ENCODE data around the gene TRIM65. TPM values are rescaled to one million over a fixed set of nuclear protein-coding genes. Genes with fewer than 3 reads are reported as not detected.

The TRIM65 gene
- total and polyA plus RNA-seq, 2 of the 13 experiments (the other 11 are each of a cell fraction or from before 2014, with no cell fraction given): 10.3 to 22.4 TPM

DNA sequence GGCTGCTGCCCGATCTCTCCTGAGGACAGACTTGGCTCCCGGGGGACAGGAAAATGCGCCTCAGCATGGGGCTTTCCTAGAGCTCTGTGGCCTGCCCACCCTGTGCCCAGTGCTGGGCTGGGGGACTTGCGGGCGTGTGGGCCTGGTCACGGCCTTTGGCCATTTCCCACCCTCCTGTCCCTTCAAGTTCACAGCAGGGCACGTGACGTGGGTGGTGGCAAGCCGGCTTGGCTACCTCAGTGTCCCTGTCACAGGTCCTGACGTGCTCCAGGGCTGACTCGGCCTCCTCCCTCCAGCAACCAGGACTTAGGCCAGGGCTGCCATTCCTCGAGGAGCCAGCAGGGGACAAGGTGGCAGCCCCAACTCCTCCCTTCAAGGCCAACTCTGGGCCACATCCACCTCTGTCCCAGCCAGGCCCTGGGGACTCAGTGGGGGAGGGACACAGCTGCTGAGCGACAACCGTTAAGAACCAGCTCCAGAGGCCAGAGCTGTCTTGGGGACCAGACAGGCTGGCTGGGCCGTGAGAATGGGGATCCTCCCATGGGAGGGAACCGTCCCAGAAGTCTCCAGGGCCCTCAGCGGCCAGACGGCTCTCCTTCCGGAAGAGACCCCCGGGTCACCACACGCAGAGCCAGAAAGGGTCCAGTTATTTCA lies 51.6 kb downstream of the TRIM65 start (continued):
- TF ChIP-seq CAMTA2 (CRISPR knock-in tag; IDR thresholded peaks at IDR 0.05; ENCODE audit: borderline replicate concordance): no peak
- TF ChIP-seq MIER2 (CRISPR knock-in tag; IDR thresholded peaks at IDR 0.05): 0 out of 2 replicates have a peak, but pooled peaks have one; percentile 44
- TF ChIP-seq CREBL2 (CRISPR knock-in tag; IDR thresholded peaks at IDR 0.05; ENCODE audit: borderline replicate concordance): 0 out of 2 replicates have a peak, but pooled peaks have one; percentile 48
- TF ChIP-seq HMGA1 (CRISPR knock-in tag; conservative IDR thresholded peaks at IDR 0.05): no peak
- TF ChIP-seq HMGXB3 (CRISPR knock-in tag; IDR thresholded peaks at IDR 0.05; ENCODE audit: borderline replicate concordance): 0 out of 2 replicates have a peak, but pooled peaks have one; percentile 45
- peak; percentile 82 for TF ChIP-seq RAD21 (CRISPR knock-in tag; IDR thresholded peaks at IDR 0.05)
- TF ChIP-seq HHEX (CRISPR knock-in tag; IDR thresholded peaks at IDR 0.05): no peak
- TF ChIP-seq ADNP (CRISPR knock-in tag; IDR thresholded peaks at IDR 0.05): no peak
- TF ChIP-seq, protein P1, sequence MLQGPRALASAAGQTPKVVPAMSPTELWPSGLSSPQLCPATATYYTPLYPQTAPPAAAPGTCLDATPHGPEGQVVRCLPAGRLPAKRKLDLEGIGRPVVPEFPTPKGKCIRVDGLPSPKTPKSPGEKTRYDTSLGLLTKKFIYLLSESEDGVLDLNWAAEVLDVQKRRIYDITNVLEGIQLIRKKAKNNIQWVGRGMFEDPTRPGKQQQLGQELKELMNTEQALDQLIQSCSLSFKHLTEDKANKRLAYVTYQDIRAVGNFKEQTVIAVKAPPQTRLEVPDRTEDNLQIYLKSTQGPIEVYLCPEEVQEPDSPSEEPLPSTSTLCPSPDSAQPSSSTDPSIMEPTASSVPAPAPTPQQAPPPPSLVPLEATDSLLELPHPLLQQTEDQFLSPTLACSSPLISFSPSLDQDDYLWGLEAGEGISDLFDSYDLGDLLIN (CRISPR knock-in tag; IDR thresholded peaks at IDR 0.05; ENCODE audit: borderline replicate concordance): no peak
- no peak for TF ChIP-seq ATF5 (CRISPR knock-in tag; IDR thresholded peaks at IDR 0.05; ENCODE audit: low read depth)
- peak; percentile 36; the same call in 1 of the 2 replicates for TF ChIP-seq ZNF333 (CRISPR knock-in tag; IDR thresholded peaks at IDR 0.05; ENCODE audit: borderline replicate concordance)
- TF ChIP-seq KLF13 (CRISPR knock-in tag; IDR thresholded peaks at IDR 0.05): peak; percentile 70; the same call in 1 of the 2 replicates
- no peak for TF ChIP-seq ZFYVE20 (CRISPR knock-in tag; IDR thresholded peaks at IDR 0.05; ENCODE audit: borderline replicate concordance, low read depth)
- TF ChIP-seq GZF1 (CRISPR knock-in tag; IDR thresholded peaks at IDR 0.05): peak; percentile 77; the same call in 1 of the 2 replicates
- no peak for TF ChIP-seq ZNF75D (CRISPR knock-in tag; IDR thresholded peaks at IDR 0.05; ENCODE audit: borderline replicate concordance)
- 0 out of 2 replicates have a peak, but pooled peaks have one; percentile 0 for TF ChIP-seq JUN (CRISPR knock-in tag; IDR thresholded peaks at IDR 0.05)
- TF ChIP-seq FOXK2 (IDR thresholded peaks at IDR 0.05): no peak
- peak; percentile 97 for TF ChIP-seq AKAP8 (CRISPR knock-in tag; IDR thresholded peaks at IDR 0.05)

Data from HepG2 (cell line).